Measurements from ENCODE around the gene MUC2.
A peak's percentile ranks its signal among the peaks of the same experiment; 100 is the strongest.

MUC2 gene

DNA sequence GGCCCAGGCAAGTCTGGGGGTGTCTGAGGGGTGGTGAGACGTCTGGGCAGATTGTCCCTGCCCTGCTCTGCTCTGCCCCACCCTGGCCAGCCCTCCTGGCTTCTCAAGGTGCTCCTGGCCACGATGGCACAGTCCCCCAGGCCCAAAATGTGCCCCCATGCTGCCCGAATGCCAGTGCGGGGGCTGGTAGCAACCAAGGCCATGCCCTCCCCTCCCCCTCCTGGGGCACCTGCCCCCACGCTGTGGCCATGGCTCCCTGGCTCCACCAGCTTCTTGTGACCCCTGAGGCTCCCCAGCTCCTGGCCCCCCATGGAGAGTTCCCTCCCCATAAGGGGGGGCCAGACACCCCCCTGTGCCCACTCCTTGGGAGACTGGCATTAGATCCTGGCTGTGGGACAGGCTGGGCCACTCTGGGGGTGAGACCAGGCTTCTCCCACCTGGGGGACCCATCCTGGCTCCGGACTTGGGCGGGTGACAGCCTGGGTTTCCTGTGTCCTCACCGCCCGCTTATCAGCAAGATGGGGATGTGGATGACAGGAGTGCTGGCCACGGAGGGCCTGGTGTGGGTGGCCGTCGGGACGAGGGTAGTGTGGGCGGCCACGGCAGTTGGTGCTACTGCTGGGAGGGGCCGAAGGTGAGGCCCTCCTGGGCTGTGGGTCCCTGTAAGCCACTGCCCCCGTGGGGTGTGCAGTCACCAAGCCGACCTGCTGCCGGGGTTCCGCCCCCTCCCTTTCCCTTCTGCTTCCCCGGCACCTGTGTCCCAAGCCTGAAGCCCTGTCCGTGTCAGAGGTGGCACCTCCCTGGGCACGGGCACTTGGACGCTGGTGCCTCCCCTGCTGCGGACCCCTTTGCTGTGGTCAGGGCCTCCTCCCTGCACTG lies 22.3 kb upstream of the MUC2 start:
- DNase-seq = no peak

DNA sequence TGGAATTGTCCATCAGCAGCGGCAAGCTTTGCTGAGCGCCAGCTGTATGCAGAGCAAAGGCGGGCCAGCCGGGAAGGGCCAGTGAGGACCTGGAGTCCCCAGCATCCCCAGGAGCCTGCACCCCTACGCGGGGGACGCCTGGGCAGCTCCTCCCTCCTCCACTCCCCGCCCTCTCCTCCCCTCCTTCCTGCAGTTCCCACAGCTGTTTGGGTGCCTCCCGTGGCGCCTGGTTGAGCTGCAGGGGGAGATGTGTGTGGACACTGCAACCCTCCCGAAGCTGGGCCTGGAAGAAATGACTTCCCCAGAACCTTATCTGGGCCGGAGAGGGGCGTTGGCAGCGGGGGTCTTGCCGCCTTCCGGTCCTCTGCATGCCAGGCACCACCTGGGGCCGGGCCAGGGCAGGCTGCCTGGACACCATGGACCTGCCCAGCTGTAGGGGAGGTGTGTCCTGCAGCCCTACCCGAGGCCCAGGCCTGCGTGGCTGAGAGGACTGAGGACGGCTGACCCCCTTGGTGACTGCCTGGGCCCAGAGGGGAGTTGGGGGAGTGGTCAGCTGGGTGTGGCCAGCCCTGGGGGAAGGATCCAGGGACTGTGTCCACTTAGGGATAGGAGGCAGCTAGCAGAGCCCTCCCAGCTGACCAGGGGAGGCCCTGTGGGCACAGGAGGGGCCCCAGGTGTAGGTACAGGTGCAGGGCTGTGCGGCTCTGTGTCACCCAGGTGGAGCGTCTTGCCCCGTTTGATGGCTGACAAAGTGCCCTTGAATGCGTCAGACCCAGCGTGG lies 21.4 kb upstream of the MUC2 start:
- DNase-seq = peak; percentile 26

DNA sequence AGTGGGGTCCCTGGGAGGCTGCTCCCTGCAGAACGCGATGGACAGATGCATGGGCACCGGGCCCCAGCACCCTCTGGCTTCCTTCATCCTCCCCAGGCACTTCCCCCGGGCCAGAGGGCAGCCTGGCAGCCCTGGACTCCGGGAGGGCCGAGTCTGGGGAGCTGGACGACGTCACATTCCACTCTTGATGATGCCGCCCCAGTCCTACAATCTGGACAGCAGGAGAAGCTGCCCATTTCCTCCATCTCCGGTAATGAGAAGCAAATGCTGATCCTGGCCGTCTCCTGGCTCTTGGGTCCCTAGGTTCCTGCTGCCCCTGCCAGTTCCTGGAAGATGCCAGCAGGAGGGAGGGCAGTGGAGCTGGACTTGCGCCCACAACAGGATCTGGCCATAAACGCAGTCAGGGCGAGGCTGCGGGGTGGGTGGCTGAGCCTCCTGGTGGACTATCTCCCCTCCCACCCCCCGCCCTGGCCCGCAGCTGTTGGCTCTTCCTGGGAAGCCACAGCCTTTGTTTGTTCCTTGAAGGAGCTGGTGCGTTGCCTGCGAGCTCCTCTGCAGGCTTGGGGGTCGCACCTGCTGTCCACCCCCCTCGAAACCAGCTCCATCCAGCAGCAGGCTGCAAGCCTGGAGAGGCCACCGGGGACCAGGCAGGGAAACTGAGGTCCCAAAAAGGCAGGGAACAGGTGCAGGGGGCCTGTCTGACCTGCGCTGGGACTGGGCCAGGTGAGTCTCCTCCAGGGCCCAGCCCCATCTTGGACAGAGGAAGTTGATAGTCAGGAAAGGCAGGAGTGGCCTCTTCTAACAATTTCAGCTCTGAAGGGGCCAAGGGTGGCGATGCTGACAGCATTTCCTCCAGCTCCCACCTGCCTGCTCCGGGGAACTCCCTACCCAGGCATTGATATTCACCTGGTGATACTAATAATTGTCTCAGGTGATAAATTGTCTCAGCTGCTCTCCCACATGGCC lies 20.2 kb upstream of the MUC2 start:
- DNase-seq = no peak

DNA sequence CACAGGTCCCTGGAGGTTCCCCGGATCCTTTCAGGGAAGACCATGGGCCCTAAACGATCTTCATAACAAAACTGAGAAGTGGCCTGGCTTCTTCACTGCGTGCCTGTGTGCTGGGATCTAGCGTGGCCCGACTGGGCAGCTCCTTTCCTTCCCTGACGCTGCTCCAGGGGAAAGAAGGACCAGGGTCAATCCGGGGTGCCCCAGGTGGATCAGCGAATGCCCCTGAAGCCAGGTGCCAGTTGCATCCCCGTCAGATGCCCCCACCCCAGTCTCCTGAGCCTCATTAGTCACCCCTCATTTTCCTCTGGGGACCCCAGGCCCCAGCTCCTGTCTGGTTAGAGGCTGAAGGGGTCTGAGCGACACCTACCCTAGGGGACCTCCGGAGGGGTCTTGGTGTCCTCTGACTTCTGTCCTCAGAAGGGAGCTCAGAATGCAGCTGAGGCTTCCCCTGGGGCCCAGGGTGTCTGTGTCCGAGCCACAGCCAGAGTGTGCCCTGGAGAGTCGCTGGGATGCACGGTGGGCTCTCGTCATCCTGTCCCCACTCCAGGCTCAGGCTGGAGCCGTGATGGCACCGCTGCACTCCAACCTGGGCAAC lies 19.5 kb upstream of the MUC2 start:
- no peak for DNase-seq

DNA sequence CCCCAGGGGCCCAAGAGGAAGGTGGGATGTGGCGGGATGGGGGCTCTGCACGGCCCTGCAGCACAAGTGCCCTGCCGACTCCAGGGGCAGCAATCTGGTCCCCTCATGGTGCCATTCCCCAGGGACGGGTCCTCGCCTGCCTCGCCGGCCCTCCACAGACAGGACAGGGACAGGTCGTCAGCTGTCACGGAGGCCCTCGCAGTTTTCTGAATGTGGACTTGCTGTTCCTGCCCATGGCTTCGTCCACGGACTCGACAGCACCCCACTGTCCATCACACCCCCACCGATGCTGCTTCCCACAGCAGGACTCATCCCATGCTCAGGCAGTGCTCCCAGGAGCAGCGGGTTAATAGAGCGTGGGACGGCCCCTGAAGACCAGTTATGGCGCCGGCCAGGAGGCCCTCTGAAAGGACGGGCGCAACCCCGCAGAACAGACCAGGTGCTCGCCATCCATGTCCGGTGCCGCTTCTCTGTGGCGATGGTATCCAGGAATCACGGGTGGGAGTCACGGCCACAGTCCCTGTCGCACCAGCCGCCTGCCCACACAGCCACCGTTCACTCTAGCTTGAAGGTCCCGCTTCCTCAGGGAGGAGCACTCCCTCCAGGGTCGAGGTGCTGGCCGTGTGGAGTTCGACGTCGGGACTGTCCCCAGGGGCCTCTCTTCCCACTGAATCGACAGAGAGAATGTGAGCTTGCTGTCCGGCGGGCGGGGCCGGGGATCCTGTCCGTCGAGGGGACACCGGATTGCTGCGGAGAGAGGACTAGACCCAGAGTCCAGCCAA lies 18.5 kb upstream of the MUC2 start:
- DNase-seq = no peak

DNA sequence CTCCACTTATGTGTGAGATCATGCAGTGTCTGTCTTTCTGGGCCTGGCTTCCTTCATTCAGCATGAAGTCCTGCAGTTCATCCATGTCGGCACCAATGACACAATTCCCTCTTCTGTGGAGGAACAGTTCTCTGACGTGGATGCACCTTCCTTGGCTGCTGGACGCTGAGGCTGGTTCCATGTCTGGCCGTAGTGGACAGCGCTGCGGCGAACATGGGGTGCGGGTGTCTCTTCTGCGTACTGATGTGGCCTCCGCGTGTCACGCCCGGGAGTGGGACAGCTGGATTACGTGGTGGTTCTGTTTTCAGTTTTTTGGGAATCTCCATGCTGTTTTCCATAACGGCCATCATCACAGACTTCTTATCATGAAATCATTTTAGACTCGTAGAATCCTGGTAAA lies 16.9 kb upstream of the MUC2 start:
- DNase-seq = no peak

DNA sequence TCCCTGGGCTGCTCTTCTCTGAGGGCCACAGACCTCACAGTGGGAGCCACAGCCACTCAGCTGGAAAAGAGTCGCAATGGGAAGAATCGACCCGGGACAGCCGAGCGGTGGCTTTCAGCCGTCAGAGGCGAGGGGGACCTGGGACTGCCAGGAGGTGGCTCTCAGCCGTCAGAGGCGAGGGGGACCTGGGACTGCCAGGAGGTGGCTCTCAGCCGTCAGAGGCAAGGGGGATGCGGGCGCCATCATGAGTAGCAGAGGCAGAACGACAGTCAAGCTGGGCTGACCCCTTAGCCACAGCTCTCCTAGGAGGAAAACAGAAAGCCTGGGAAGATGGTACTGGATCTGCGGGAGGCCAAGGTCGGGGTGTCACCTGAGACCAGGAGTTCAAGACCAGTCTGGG lies 14.9 kb upstream of the MUC2 start:
- DNase-seq = no peak

DNA sequence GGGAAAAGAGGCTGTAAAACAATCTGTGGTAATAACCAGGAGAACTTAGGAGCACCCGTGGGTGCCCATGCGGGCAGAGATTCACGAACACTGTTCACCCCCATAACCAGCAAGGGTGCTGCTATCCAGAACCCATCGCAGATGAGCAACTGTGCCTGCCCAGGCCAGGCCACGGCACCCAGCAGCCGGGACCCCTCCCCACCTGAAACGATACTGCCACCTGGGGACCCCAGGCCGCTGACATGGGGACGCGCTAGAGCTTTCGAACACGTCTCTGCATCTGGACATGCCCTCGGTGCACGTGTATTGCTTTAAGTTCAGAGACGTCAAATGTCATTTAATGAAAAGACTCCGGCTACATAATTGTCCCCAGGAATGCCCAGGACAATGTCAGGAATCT lies 14.3 kb upstream of the MUC2 start:
- no peak for DNase-seq

DNA sequence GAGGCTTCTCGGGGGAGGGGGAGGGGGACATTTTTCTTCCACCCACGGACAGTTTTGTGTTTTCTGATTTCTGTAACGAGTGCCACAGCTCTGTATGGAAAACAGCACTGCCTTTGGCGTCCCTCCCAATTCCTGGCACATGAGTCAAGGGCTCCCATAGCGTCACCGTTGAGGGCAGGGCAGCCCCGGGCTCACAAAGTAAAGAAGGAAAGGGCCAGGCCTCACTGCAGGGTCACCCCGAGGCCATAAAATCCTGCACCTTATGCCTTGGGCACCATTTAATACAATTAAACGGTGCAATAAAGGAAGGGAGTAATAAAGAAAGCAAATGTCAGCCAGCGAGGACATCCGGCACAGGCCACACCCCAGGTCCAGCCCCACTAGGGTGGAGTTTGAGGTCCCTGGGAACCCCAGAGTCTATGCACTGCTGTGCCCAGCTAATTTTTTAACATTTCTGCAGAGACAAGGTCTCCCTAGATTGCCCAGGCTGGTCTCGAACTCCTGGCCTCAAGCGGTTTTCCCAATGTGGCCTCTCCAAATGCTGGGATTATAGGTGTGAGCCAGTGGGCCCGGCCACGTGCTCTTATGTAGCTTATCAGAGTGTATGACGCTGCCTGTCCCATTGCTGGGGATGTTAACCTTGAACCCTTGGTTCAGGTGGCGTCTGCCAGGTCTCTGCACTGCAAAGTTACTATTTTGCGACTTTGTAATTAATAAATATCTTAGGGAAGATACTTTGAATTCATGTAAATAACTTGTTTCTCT lies 13.6 kb upstream of the MUC2 start:
- DNase-seq = no peak

DNA sequence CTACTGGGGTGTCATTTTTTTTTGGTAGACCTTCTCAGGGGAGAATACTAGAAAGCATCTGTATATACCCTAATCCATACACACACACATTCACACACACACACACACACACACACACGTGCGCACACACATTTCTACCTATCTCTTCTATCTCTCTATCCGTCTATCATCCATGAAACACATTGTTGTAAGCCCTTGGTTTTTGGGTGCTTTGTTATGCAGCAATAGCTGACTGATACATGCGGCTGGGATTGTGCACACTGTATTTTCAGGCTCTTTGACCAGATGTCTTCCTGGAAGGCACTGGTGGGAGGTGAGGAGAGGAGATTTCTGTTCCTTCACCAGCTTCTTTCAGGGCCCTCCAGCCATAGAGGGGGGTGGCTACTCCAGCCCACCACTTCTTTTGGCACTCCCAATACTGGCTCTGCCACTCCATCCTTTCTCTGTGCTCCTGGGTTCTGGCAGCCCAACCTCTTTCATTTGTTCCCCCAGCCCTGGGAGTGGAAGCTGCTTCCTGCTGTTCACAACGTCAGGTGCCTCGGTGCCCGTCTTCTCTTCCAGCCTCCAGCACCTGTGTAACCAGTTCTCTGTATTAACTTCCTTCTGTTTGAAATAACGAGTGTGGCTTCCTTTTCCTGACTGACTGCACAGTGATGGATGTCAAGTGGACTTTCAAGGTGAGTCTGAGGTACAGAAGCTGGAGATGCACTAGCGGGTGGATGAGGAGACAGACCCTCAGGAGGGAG lies 12.4 kb upstream of the MUC2 start:
- DNase-seq = no peak

DNA sequence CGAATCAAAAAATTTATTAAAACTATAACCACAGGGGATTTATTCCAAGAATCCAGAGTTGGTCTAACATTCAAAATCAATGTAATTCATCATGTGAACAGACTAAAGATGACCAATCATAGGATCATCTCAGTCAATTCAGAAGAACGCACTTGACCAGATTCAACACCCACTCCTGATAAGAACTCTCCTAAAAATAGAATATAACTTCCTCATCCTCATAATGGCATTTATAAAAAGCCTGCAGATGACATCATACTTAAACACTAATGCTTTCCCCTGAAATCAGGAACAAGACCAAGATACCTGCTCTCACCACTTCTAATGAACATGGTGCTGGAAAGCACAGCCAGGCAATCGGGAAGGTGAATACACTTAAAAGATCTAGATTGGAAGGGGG lies 10.5 kb upstream of the MUC2 start:
- peak; percentile 43 for DNase-seq

DNA sequence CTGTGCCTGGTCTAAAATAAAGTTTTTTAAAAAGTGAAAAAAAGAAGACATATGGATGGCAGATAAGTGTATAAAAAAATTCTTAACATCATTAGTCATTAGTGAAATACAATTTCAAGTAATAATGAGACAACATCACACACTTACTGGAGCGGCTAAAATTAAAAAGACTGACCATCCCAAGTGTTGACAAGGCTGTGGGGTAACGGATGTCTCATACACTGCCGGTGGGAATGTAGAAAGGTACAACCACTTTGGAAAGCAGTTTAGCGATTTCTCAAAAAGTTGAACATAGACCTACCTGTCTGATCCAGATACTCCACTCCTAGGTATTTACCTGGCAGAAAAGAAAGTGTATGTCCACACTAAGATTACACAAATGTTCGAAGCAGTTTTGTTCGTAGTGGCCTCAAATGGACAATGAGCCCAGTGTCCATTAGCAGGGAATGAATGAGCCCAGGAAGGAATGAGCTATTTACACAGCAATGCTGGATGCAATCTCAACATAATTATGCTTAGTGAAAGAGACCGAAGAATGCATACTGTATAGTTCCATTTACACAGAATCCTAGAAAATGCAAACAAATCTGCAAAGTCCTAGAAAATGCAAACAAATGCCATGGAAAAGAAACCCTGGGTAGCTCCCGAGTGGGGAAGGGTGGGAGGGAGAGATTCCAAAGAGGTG lies 6.7 kb upstream of the MUC2 start:
- no peak for DNase-seq

DNA sequence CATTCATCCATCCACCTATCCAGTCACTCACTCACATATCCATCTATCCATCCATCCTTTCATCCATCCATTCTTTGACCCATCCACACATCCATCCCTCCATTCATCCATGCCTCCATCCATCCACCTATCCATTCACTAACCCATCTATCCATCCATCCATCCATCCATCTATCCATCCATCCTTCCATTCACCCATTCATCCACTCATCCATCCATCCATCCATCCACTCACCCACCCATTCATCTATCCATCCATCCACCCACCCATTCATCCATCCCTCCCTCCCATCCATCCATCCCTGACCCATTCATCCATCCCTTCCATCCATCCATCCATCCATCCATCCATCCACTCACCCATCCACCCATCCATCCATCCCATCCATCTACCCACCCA lies 4.9 kb upstream of the MUC2 start:
- no peak for DNase-seq

DNA sequence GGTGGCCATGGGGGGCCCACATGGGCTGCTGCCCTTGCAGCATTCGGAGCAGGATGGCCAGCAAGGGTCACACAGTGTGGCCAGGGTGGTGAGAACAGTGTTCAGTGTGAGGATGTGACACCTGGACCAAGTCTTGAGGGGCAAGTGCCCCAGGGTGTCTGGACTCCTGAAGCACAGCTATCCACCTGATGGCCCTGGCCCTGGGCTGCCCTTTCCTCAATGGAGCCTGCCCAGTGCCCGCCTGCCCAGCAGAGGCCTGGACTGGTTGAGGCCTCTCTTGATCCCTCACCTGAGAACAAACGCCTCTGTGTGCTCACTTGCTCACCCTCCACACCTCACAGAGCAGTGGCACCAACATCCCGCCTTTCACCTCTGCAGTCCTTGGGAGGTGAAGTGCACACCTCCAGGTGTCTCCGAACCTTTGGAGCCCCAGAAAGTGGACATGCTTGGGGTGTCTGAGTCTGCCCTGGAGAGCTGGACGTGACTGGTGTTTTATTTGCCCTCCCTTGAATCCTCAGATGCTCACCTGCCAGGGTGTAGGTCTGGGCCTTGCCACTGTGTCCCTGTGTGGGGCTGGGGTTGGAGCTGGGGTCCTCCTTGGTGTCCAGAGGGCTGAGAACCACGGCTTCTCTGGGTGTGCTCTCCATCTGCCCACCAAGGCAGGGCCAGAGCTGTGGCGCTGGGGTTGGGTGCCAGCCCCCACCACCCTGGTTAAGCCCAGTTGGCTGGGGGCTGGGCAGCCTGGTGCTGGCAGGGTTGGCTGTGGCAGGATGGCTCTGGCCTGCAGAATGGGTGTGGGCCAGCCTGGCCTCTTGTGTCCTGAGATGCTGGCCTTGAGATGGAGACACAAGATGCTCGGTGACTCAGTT lies 3.8 kb upstream of the MUC2 start:
- DNase-seq = no peak

DNA sequence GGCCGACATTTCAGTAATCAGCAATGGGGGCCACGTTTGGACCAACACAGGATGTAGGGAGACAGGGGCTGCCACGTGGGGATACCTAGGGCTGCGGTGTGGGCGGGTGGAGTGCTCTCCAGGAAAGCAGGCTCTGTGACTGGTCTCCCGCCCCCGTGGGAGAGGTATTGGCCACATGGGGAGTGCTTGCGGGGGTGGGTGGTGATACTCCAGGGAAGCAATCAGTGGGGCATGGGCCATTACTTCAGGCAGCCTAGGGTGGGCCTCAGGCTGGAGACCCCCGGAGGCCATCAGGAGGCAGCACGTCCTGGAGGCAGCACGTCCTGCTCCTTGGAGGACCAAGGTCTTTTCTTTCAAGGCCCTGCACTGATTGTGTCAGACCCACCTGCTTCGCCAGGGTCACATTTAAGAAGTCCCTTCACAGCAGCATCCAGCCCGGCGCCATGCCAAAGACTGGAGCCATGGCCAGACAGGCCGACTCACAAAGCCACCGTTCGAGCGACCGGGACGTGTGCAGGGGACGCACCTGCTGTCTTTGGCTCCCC lies 3.0 kb upstream of the MUC2 start:
- no peak for DNase-seq

DNA sequence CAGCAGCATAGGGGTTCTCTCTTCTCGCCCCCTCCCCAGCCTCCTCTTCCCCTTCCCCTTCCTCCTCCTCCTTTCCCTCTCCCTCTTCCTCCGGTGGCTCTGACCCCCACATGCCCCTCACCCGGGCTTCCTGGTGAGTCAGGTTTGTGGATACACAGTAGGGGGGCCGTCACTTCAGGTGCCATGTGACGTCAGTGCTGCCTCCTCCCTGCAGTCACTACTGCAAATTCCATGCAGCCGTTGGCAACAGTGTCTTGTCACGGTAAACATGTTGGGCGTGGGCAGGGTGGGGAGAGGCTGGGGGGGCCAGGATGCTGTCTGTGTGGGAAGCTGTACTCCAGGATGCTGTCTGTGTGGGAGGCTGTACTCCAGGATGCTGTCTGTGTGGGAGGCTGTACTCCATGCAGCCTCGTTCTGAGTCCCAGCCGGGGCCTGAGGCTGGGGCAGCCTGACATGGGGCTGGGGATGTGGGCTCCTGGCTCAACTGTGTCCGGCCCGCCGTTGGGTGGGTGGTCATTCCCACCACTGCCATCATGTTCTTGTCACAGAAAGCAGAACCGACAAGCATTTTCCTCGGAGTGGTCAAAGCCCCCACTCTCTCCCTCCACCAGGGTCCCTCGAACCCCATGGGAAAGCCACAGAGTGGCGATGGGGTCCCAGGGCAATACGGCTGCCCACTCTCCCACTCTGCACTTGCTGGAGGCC lies 2.4 kb upstream of the MUC2 start:
- no peak for DNase-seq

DNA sequence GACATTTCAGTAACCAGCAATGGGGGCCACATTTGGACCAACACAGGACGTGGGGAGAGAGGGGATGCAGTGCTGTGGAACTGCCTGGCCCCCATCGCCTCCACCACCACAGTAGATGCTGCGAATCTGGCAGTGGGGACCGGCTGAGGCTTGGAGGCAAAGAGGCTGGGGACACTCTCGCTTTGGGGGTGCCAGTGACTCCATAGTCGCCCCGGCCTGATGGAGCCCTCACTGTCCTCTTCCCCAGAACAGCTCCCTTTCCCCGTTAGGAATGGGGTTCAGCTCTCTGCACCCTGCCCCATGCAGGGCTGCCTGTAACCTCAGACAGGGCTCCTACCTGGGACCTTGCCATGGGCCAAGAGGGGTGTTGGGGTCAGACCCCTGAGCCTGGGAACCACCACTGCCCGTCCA lies 1.8 kb upstream of the MUC2 start:
- DNase-seq = no peak

DNA sequence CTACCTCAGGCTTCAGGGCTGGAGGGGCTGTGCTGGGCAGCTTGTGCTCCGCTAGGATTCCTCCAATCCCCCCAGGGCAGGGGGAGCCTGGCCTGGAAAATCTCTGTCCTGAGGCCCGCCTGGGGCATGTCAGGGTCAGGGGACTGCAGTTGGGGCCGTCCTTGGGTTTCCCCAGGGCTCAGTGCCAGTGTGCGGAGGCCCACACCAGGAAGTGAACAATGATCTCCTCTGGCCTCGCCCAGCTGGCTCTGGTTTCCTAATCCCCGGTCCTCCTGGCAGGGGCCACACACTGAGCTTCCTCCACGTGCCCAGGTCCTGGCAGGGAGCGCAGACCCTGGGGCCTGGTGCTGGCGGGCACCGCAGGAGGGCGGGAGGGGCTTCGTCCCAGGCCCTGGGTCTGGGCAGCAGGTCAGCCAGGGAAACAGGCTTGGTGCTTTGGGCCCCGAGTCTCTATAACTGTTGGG lies 1.4 kb upstream of the MUC2 start:
- DNase-seq = peak; percentile 44
